WTC11 (cell line): ENCODE data around the gene PRR5. TPM values are rescaled to one million over a fixed set of nuclear protein-coding genes. Genes with fewer than 3 reads are reported as not detected.

Source experiments
- ATAC-seq: fragments of 200-7000 bp; cut with Tn5 transposase; 2 replicates; pipeline ENCODE4 v1.10.0; 2021; ENCODE audit warnings: mild to moderate bottlenecking, moderate library complexity
- CTCF ChIA-PET: fragments of 300-600 bp; sonication (Branson Sonifier 250); formaldehyde crosslinking; loops from one replicate; lab custom pipeline; 2021; ENCODE audit warnings: antibody characterized with exemption; lab: Charles Lee
- POLR2A ChIA-PET: fragments of 350-600 bp; sonication (Branson Sonifier 250); formaldehyde crosslinking; loops from one replicate; lab custom pipeline; 2021; ENCODE audit warnings: antibody characterized with exemption; lab: Charles Lee
- DNase-seq: peaks from one replicate; pipeline ENCODE4 v3.0.0; 2021; ENCODE audit warnings: low spot score
- H3K27ac Mint-ChIP-seq: 2 replicates; pipeline ENCODE4 v1.8.0; 2021; ENCODE audit warnings: mixed read lengths
- H3K27me3 Mint-ChIP-seq: 2 replicates; pipeline ENCODE4 v1.8.0; 2021; ENCODE audit warnings: low read depth, mild to moderate bottlenecking, moderate library complexity, mixed read lengths
- H3K36me3 Mint-ChIP-seq: 2 replicates; pipeline ENCODE4 v1.8.0; 2021; ENCODE audit warnings: mixed read lengths
- H3K4me1 Mint-ChIP-seq: 2 replicates; pipeline ENCODE4 v1.8.0; 2022; ENCODE audit warnings: mixed read lengths
- H3K4me3 Mint-ChIP-seq: 2 replicates; pipeline ENCODE4 v1.8.0; 2021; ENCODE audit warnings: mild to moderate bottlenecking, moderate library complexity, mixed read lengths
- H3K9me3 Mint-ChIP-seq: 2 replicates; pipeline ENCODE4 v1.8.0; 2021; ENCODE audit warnings: mixed read lengths
- CREM ChIP-seq: sonication (generic); formaldehyde crosslinking; IDR thresholded peaks from 2 replicates; pipeline ENCODE4 v1.8.1; 2022; ENCODE audit warnings: mild to moderate bottlenecking, missing genetic modification reagents, moderate library complexity
- FOXJ3 ChIP-seq: sonication (generic); formaldehyde crosslinking; IDR thresholded peaks from 2 replicates; pipeline ENCODE4 v1.9.0; 2021; ENCODE audit warnings: missing genetic modification reagents, mild to moderate bottlenecking, borderline replicate concordance
- FOXK1 ChIP-seq: sonication (generic); formaldehyde crosslinking; IDR thresholded peaks from 2 replicates; pipeline ENCODE4 v1.8.0; 2022; ENCODE audit warnings: mild to moderate bottlenecking, moderate library complexity, missing genetic modification reagents
- KAT7 ChIP-seq: sonication (generic); formaldehyde crosslinking; IDR thresholded peaks from 2 replicates; pipeline ENCODE4 v1.8.1; 2023; ENCODE audit warnings: missing genetic modification reagents, mild to moderate bottlenecking, borderline replicate concordance
- MYBL2 ChIP-seq: sonication (generic); formaldehyde crosslinking; IDR thresholded peaks from 2 replicates; pipeline ENCODE4 v1.8.1; 2023; ENCODE audit warnings: mild to moderate bottlenecking, moderate library complexity, missing genetic modification reagents
- NFE2L1 ChIP-seq: sonication (generic); formaldehyde crosslinking; IDR thresholded peaks from 2 replicates; pipeline ENCODE4 v1.8.1; 2023; ENCODE audit warnings: missing genetic modification reagents
- NFYB ChIP-seq: sonication (generic); formaldehyde crosslinking; conservative IDR thresholded peaks from 2 replicates; pipeline ENCODE4 v1.8.0; 2022; ENCODE audit warnings: low read depth, missing genetic modification reagents
- NR3C1 ChIP-seq: sonication (generic); formaldehyde crosslinking; conservative IDR thresholded peaks from 2 replicates; pipeline ENCODE4 v1.8.1; 2023; ENCODE audit warnings: low read depth, mild to moderate bottlenecking, missing genetic modification reagents
- RORB ChIP-seq: fragments of 250-450 bp; sonication (Bioruptor Pico); IDR thresholded peaks from 2 replicates; pipeline ENCODE4 v1.9.0; 2021; ENCODE audit warnings: mild to moderate bottlenecking
- SMAD3 ChIP-seq: sonication (generic); formaldehyde crosslinking; IDR thresholded peaks from 2 replicates; pipeline ENCODE4 v1.8.0; 2022; ENCODE audit warnings: missing genetic modification reagents, mild to moderate bottlenecking, borderline replicate concordance
- TP53 ChIP-seq: sonication (generic); formaldehyde crosslinking; IDR thresholded peaks from 2 replicates; pipeline ENCODE4 v1.8.1; 2023; ENCODE audit warnings: mild to moderate bottlenecking, missing genetic modification reagents
- ZNF121 ChIP-seq: sonication (generic); formaldehyde crosslinking; IDR thresholded peaks from 2 replicates; pipeline ENCODE4 v1.8.0; 2023; ENCODE audit warnings: missing genetic modification reagents
- ZNF219 ChIP-seq: sonication (generic); formaldehyde crosslinking; IDR thresholded peaks from 2 replicates; pipeline ENCODE4 v1.8.0; 2023; ENCODE audit warnings: missing genetic modification reagents, mild to moderate bottlenecking, borderline replicate concordance
- ZNF232 ChIP-seq: sonication (generic); formaldehyde crosslinking; IDR thresholded peaks from 2 replicates; pipeline ENCODE4 v1.8.0; 2022; ENCODE audit warnings: mild to moderate bottlenecking, missing genetic modification reagents
- ZNF263 ChIP-seq: sonication (generic); formaldehyde crosslinking; IDR thresholded peaks from 2 replicates; pipeline ENCODE4 v1.8.1; 2022; ENCODE audit warnings: low read depth, mild to moderate bottlenecking, moderate library complexity, missing genetic modification reagents
- ZNF396 ChIP-seq: fragments of 250-450 bp; sonication (Bioruptor Pico); IDR thresholded peaks from 2 replicates; pipeline ENCODE4 v1.8.0; 2021; ENCODE audit warnings: mild to moderate bottlenecking, moderate library complexity, borderline replicate concordance
- ZNF423 ChIP-seq: fragments of 250-450 bp; sonication (Bioruptor Pico); IDR thresholded peaks from 2 replicates; pipeline ENCODE4 v2.1.2; 2022; ENCODE audit warnings: mild to moderate bottlenecking, moderate library complexity
- total RNA-seq: library from RNA; stranded (reverse); gene quantifications from 3 replicates; pipeline ENCODE4 v1.2.3, GENCODE V29; 2021
- TF ChIP-seq, protein P1 (sequence below): sonication (generic); formaldehyde crosslinking; conservative IDR thresholded peaks from 2 replicates; pipeline ENCODE4 v1.8.1; 2023; ENCODE audit warnings: mild to moderate bottlenecking, low read depth, missing genetic modification reagents, moderate library complexity
- TF ChIP-seq, protein P2 (sequence below): sonication (generic); formaldehyde crosslinking; IDR thresholded peaks from 2 replicates; pipeline ENCODE4 v1.8.0; 2023; ENCODE audit warnings: missing genetic modification reagents
- TF ChIP-seq, protein P3 (sequence below): sonication (generic); formaldehyde crosslinking; IDR thresholded peaks from 2 replicates; pipeline ENCODE4 v1.8.1; 2022; ENCODE audit warnings: missing genetic modification reagents, borderline replicate concordance
- TF ChIP-seq, protein P4 (sequence below): fragments of 200-600 bp; IDR thresholded peaks from 2 replicates; pipeline ENCODE4 v1.8.0; 2022; ENCODE audit warnings: antibody characterized with exemption
- TF ChIP-seq, protein P5 (sequence below): sonication (generic); formaldehyde crosslinking; IDR thresholded peaks from 2 replicates; pipeline ENCODE4 v1.8.0; 2022; ENCODE audit warnings: missing genetic modification reagents
- TF ChIP-seq, protein P6 (sequence below): sonication (generic); formaldehyde crosslinking; IDR thresholded peaks from 2 replicates; pipeline ENCODE4 v1.8.0; 2022; ENCODE audit warnings: mild to moderate bottlenecking, missing genetic modification reagents

Gene PRR5
- total RNA-seq, 1 experiment from 2014 or later, result 15.6 TPM

DNA sequence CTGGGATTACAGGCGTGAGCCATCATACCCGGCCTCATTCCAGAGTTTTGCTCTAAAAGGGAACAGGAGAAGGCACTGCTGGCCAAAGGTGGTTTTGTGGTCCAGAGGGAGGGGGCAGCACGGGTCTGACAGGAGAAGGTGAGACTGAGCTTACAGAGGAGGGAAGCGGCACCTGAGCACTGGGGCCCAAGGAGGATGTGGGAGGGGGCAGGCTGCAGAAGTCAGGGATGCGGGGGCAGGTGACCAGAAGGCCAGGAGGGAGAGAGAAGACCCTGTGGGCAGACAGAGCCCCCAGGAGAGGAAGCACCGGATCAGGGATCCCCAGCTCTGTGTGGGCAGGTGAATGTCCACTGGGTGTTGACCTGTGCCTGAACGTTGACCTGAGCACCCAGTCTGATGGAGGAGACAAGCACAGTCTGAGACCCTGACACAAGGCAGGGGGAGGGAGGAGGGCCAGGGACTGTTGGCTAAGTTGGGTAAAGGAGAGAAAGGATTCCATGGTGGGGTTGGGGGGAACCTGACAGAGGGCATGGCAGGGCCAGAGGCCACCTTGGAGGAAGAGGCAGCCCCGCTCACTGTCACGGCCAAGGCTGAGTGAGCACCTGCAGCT lies 12.0 kb upstream of the PRR5 start (continued):
- TF ChIP-seq SMAD3 (CRISPR knock-in tag), result no peak
- no peak for TF ChIP-seq ZNF219 (CRISPR knock-in tag)
- TF ChIP-seq FOXK1, result no peak
- TF ChIP-seq, protein P1, sequence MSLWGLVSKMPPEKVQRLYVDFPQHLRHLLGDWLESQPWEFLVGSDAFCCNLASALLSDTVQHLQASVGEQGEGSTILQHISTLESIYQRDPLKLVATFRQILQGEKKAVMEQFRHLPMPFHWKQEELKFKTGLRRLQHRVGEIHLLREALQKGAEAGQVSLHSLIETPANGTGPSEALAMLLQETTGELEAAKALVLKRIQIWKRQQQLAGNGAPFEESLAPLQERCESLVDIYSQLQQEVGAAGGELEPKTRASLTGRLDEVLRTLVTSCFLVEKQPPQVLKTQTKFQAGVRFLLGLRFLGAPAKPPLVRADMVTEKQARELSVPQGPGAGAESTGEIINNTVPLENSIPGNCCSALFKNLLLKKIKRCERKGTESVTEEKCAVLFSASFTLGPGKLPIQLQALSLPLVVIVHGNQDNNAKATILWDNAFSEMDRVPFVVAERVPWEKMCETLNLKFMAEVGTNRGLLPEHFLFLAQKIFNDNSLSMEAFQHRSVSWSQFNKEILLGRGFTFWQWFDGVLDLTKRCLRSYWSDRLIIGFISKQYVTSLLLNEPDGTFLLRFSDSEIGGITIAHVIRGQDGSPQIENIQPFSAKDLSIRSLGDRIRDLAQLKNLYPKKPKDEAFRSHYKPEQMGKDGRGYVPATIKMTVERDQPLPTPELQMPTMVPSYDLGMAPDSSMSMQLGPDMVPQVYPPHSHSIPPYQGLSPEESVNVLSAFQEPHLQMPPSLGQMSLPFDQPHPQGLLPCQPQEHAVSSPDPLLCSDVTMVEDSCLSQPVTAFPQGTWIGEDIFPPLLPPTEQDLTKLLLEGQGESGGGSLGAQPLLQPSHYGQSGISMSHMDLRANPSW (CRISPR knock-in tag), result no peak
- TF ChIP-seq FOXJ3, result no peak
- TF ChIP-seq ZNF423 (CRISPR knock-in tag), result no peak
- no peak for TF ChIP-seq ZNF396
- TF ChIP-seq, all 79 proteins: peak for 0

DNA sequence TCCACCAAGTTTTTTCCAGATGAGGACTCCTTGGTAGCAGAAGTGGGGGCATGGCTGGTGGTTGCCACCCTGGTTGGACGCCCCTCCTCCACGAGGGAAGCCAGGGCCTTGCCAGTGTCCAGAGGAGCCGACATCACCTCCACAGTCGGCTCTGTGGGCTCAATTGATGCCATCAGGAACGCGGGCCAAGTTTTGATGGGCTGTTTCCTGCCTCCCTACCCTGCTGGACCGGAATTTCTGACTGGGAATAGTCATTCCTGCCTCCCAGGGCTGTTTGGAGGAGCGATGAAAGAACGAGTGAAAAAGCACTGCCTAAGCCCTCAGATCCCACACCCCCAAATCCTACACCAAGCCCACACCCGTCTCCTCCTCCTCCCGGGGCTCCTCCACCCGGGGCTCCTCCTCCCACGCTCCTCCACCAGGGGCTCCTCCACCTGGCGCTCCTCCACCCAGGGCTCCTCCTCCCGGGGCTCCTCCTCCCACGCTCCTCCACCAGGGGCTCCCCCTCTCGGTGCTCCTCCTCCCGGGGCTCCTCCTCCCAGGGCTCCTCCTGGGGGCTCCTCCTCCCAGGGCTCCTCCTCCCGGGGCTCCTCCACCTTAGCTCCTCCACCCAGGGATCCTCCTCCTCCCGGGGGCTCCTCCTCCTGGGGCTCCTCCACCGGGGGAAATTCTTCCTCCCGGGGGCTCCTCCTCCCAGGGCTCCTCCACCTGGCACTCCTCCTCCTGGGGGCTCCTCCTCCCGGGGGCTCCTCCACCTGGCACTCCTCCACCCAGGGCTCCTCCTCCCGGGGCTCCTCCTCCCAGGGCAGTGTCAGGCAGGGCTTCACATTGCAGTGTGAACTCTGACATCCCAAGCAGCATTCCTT lies 10.0 kb upstream of the PRR5 start:
- DNase-seq (peak; percentile 36), ATAC-seq (peak; percentile 34; the same call in 1 of the 2 replicates)
- H3K4me1 Mint-ChIP-seq, result no peaks in the 10 kb centered on the region
- H3K27ac Mint-ChIP-seq, result no peak overlapping the region
- H3K4me3 Mint-ChIP-seq, result no peak overlapping the region
- ChIA-PET CTCF (no interaction called here), POLR2A (no interaction called here)
- no peaks in the 10 kb centered on the region for H3K9me3 Mint-ChIP-seq
- H3K36me3 Mint-ChIP-seq, result no peaks in the 10 kb centered on the region
- peak; percentile 87 for TF ChIP-seq ZNF263
- TF ChIP-seq, protein P2, sequence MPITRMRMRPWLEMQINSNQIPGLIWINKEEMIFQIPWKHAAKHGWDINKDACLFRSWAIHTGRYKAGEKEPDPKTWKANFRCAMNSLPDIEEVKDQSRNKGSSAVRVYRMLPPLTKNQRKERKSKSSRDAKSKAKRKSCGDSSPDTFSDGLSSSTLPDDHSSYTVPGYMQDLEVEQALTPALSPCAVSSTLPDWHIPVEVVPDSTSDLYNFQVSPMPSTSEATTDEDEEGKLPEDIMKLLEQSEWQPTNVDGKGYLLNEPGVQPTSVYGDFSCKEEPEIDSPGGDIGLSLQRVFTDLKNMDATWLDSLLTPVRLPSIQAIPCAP, result no peak
- H3K27me3 Mint-ChIP-seq, result peaks cover 2% of the 10 kb centered on the region; the same call in 1 of the 2 replicates

DNA sequence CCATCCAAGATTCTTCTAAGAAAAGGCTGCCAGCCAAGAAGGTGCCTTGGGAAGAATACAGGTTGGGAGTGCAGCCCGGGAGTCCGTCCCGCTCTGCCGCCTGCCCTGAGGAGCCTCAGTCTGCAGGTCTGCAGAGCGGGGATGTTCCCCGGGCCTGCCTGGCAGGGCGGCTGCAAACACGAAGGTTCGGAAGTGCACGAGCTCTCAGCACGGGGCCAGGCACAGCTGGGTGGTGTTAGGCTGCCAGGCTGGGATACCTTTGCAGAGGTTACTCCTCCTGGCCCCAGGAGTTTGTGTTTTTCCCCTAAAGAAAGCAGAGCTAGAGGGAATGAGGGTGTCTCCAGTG lies 9.4 kb upstream of the PRR5 start:
- no peak for DNase-seq
- no peak overlapping the region for H3K4me3 Mint-ChIP-seq
- CTCF ChIA-PET, result interaction anchor here (0.8 to 4.5 kb wide), 2 partner anchors 8 to 391 kb away, joined by 3 to 32 read pairs; no protein-coding TSS in a partner anchor
- TF ChIP-seq MYBL2 (CRISPR knock-in tag) (no peak), NFYB (CRISPR knock-in tag) (no peak), FOXJ3 (no peak), CREM (CRISPR knock-in tag) (no peak), TP53 (no peak), NFE2L1 (CRISPR knock-in tag) (no peak), ZNF121 (CRISPR knock-in tag) (no peak), ZNF232 (CRISPR knock-in tag) (no peak), NR3C1 (CRISPR knock-in tag) (no peak), KAT7 (no peak), RORB (no peak)
- TF ChIP-seq, protein P3, sequence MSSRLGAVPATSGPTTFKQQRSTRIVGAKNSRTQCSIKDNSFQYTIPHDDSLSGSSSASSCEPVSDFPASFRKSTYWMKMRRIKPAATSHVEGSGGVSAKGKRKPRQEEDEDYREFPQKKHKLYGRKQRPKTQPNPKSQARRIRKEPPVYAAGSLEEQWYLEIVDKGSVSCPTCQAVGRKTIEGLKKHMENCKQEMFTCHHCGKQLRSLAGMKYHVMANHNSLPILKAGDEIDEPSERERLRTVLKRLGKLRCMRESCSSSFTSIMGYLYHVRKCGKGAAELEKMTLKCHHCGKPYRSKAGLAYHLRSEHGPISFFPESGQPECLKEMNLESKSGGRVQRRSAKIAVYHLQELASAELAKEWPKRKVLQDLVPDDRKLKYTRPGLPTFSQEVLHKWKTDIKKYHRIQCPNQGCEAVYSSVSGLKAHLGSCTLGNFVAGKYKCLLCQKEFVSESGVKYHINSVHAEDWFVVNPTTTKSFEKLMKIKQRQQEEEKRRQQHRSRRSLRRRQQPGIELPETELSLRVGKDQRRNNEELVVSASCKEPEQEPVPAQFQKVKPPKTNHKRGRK, result no peak
- TF ChIP-seq, protein P4, sequence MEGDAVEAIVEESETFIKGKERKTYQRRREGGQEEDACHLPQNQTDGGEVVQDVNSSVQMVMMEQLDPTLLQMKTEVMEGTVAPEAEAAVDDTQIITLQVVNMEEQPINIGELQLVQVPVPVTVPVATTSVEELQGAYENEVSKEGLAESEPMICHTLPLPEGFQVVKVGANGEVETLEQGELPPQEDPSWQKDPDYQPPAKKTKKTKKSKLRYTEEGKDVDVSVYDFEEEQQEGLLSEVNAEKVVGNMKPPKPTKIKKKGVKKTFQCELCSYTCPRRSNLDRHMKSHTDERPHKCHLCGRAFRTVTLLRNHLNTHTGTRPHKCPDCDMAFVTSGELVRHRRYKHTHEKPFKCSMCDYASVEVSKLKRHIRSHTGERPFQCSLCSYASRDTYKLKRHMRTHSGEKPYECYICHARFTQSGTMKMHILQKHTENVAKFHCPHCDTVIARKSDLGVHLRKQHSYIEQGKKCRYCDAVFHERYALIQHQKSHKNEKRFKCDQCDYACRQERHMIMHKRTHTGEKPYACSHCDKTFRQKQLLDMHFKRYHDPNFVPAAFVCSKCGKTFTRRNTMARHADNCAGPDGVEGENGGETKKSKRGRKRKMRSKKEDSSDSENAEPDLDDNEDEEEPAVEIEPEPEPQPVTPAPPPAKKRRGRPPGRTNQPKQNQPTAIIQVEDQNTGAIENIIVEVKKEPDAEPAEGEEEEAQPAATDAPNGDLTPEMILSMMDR, result no peak
- TF ChIP-seq, protein P5, sequence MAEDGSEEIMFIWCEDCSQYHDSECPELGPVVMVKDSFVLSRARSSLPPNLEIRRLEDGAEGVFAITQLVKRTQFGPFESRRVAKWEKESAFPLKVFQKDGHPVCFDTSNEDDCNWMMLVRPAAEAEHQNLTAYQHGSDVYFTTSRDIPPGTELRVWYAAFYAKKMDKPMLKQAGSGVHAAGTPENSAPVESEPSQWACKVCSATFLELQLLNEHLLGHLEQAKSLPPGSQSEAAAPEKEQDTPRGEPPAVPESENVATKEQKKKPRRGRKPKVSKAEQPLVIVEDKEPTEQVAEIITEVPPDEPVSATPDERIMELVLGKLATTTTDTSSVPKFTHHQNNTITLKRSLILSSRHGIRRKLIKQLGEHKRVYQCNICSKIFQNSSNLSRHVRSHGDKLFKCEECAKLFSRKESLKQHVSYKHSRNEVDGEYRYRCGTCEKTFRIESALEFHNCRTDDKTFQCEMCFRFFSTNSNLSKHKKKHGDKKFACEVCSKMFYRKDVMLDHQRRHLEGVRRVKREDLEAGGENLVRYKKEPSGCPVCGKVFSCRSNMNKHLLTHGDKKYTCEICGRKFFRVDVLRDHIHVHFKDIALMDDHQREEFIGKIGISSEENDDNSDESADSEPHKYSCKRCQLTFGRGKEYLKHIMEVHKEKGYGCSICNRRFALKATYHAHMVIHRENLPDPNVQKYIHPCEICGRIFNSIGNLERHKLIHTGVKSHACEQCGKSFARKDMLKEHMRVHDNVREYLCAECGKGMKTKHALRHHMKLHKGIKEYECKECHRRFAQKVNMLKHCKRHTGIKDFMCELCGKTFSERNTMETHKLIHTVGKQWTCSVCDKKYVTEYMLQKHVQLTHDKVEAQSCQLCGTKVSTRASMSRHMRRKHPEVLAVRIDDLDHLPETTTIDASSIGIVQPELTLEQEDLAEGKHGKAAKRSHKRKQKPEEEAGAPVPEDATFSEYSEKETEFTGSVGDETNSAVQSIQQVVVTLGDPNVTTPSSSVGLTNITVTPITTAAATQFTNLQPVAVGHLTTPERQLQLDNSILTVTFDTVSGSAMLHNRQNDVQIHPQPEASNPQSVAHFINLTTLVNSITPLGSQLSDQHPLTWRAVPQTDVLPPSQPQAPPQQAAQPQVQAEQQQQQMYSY (CRISPR knock-in tag), result no peak
- TF ChIP-seq, protein P6, sequence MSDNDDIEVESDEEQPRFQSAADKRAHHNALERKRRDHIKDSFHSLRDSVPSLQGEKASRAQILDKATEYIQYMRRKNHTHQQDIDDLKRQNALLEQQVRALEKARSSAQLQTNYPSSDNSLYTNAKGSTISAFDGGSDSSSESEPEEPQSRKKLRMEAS (CRISPR knock-in tag), result no peak

More for the DNA sequence above, 9.4 kb upstream of the PRR5 start:
- POLR2A ChIA-PET, result no interaction called here
- H3K4me1 Mint-ChIP-seq, result no peaks in the 10 kb centered on the region
- H3K27me3 Mint-ChIP-seq, result peaks cover 2% of the 10 kb centered on the region; the same call in 1 of the 2 replicates
- no peak for ATAC-seq
- no peaks in the 10 kb centered on the region for H3K9me3 Mint-ChIP-seq
- H3K36me3 Mint-ChIP-seq, result no peaks in the 10 kb centered on the region
- no peak overlapping the region for H3K27ac Mint-ChIP-seq
